Epidermal melanocyte (primary cell): ENCODE data around the gene CASP8.

Source experiments
- DNase-seq: peaks from one replicate; pipeline ENCODE4 v3.0.0; 2011; ENCODE audit warnings: low spot score; ENCODE audit not compliant: insufficient read length

The CASP8 gene

DNA sequence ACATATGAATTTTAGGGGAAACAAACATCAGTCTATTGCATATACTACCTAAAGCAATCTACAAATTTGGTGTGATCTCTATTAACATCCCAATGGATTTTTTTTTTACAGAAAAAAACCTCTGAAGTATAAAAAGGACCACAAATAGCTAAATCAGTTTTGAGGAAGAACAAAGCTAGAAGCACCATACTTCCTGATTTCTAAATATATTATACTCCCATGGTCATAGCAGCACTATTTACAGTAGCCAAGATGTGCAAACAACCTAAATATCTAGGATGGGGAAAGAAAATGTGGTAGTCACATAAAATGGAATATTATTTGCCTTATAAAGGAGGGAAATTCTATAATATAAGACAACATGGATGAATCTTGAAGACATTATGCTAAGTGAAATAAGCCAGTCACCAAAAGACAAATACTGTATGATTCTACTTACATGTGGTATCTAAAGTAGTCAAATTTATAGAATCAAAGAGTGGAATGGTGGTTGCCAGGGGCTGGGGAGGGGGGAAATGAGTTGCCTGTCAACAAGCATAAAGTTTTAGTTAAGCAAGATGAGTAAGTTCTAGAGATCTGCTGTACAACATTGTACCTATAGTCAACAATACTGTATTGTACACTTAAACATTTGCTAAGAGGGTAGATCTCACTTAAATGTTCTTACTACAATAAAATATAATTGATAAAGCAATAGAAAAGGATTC is 17.6 kb upstream of the CASP8 start:
- DNase-seq, result no peak

DNA sequence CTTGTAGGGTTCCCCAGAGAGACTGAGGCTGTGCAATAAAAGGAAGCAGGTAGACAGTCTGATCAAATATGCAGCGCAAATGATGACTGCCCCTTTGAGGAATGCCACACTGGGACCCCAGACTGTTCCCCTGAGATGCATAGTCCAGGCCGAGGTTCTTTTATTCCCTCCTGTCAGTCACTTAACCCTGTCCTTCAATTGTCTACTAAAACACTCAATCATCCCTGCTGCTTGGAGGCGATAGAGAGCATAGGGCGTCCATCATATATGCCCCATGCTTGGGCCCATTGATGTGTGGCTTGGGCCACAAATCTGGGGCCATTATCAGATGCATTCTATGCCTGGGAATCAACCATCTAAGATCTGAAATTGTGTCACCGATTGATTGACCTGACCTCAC is 15.5 kb upstream of the CASP8 start:
- DNase-seq, result no peak

DNA sequence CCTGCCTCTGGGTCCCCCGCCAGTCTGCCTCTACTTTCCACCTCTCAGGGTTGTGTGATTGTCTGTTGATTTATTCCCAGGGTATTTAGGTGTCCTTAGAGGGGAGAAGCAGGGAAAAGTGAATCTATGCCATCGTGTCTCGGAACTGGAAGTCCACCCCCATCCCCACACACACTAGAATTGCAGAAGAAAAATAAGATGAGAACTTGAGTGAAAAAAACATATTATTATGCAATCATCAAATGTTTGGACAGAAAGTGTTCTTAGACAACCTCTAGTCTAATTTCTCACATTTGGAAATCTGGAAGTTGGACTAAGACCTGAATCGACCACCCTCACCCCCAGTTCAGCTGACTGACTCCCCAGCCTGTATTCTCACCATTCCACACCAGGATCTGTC is 14.1 kb upstream of the CASP8 start:
- no peak for DNase-seq

DNA sequence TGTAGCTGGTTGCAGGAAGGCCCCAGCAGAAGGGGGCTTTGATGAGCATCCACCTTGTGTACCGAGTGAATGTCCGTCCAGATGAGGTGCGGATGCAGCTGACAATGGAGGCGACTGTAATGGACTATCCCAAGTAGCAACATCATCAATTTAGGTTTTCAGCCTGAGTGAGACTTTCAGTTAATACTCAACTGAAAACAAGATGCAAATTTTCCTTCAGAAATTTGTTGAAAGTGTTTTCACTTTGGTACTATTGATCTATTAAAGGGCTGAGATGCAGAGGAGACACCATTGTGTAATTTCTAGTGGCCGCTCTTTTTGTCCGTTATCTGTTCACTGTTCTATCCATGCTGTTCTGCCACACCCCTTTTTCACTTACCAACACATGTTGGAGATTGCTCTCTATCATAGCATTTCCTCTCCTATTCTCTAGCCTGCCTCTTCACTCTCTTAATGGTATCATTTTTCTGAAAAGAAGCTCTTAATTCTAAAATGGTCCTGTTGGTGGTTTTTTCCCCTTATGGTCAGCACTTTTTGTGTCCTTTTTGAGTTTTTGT is 12.0 kb upstream of the CASP8 start:
- no peak for DNase-seq

DNA sequence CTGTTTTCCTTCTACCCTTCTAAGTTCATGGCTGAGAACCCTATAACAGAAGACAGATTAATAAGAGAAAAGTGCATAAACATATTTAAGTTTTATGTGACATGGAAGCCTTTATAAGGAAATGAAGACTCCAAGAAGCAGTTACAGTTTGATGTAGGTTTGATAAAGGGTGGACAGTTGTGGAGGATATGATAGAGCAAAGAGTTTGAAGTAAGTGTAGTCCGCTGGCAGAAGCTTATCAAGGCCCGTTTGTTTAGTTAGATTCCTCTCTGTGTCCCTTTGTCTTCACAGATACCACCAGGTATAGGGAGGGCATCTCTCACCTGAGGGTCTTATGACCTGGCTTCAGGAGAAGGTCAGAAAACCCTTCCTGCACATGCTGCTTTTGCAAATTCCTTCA is 10.4 kb upstream of the CASP8 start:
- DNase-seq, result no peak

DNA sequence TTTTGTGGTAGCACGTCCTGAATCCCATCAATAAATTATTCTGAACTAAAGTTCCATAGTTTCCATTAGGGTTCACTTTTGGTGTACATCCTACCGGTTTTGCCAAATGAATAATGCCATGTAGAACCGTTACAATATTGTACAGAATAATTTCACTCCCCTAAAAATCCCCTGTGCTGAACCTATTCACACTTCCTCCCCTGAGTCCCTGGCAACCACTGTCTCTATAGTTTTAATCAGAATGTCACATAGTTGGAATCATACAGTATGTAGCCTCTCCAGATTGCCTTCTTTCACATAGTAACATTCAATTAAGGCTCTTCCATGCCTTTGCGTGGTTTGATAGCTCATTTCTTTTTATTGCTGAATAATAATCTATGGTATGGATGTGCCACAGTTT is 9.6 kb upstream of the CASP8 start:
- no peak for DNase-seq

DNA sequence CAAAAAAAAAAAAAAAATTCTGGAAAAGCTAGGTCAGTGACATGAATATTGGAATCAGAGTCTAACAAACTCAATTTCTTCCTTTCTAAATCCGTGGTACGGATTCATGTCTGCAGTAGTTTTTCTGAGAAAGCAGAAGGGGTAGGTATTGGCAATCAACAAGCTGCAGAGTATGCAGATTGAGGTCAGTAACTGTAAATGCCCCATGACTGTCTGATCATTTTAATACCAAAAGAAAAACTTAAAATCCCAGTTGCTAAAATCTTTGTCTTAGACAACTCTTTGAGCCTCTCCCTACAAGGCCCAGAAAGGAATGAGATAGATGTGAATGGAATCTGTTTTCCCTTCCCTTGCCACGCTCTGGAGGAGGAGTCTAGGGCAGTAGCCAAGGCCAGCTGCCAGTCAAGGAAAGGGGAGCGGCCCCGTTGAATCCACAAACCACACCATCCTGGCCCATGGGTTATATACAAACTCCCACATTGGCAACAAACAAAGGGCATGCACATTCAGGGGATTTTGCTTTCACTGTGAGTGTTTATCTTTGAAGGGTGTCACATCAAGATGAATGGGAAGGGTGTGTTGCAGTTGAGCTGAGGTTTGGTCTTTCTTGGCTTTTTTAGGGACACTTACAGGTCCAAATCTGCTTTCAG is 6.1 kb upstream of the CASP8 start:
- no peak for DNase-seq

DNA sequence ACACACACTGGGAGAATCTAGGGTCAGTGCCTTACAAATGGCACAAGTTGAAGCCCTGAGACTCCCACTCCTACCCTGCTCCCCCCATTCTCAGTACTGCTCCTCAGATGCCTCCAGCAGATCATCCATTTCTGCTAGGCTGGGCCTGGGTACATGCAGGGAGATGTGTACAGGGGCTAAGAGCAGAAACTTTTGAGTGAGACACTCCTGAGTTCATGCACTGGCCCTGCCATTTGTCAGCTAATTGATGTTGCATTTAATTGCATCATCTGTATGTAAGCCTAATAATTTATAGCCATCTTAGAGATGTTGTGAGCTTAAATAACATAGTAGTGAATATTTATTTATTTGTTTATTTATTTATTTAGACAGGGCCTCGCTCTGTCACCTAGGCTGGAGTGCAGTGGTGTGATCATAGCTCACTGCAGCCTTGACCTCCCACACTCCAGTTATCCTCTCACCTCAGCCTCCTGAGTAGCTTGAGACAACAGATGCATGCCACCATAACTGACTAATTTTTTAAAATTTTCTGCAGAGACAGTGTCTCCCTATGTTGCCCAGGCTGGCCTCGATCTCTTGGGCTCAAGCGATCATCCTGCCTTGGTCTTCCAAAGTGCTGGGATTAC is 4.8 kb upstream of the CASP8 start:
- DNase-seq, result no peak

DNA sequence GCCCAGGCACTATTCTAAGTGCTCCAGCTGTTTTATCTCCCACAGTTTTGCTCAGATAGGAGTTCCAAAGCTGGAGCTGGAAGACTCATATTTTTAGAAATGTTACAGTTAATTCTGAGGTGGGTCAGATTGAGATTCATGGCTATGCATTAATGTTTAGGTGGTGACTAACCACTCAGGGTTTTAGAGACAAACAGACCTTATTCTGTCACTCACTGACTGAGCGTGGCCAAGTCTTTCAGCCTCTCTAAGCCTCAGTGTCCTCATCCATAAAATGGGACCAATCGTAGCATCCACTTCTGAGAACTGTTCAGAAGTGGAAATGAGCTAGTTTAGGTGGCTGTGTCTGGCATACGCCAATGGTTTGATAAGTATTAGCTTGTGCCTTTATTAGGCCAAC is 4.3 kb upstream of the CASP8 start:
- DNase-seq, result no peak

DNA sequence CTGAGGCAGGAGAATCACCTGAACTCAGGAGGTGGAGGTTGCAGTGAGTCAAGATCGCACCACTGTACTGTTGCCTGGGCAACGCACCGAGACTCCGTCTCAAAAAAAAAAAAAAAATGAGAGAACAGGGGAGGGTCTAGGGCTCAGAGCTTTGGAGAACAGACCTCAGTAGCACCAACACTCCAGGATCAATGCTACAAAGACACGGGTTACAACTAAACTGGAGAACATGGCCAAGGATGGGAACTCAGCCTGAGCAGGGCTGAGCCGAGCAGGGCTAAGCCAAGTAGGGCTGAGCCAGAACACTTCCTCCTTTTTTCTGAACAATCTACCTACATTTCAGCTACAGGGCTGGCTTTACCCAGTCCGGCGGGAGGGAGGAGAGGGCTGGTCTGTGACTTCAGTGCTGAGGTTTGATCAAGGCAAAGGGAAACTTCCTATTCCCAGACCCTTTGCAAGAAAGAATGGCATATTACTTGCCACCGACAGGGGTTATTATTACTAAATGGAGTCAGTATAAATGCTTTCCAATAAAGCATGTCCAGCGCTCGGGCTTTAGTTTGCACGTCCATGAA is 2.9 kb upstream of the CASP8 start:
- DNase-seq, result no peak

DNA sequence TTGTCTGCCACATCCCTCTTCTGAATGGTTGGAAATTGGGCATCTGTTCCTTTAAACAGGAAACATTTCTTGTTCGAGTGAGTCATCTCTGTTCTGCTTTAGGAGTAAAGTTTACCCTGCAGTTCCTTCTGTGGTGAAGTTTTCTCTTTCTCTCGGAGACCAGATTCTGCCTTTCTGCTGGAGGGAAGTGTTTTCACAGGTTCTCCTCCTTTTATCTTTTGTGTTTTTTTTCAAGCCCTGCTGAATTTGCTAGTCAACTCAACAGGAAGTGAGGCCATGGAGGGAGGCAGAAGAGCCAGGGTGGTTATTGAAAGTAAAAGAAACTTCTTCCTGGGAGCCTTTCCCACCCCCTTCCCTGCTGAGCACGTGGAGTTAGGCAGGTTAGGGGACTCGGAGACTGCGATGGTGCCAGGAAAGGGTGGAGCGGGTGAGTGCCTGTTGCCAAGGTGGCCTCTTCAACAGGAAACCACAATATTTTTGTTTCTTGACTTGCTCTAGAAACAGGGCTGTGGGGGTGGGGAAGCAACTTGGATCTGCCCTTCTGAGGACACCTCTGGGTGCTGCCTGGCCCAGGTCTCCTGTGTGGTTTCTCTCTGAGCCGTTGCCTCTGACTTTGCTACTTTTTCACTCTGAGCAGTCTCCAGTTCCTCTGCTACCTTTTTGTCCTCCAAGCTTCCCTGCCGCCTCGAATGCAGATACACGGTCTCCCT is 2.2 kb upstream of the CASP8 start:
- peak; percentile 55 for DNase-seq

DNA sequence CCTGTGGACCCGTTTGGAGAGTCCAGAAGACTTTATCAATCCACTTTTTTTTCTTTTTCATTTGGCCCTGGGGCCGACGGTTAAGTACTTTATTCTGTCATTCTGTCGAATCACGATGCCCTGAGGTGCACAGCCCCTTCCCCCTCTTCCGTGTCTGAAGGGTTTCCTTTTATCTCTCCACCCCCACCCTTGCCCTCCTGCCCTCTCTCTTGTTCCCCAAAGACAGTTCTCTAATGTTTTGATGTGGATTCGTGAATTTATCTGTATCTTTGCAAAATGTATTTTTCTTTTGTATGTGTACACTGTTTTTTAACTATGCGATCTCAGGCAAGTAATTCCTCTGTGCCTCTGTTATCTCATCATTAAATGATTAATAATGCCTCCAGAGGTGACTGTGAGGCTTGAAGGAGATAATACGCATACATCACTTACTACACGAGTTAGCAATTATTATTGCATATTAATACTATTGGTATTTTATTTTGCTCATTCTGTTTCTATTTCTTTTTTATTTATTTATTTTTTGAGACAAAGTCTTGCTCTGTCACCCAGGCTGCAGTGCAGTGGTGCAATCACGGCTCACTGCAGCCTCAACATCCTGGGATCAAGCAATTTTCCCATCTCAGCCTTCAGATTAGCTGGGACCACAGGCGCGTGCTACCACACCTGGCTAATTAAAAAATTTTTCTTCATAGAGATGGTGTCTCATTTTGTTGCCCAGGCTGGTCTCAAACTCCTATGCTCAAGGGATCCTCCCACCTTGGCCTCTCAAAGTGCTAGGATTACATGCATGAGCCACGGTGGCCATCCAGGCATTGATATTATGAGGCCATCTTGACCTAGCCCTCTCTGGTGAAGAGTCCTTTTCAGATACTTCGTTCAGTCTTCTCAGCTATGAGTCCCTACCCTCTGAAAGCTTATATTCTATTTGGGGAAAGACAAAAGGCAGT is 1.4 kb upstream of the CASP8 start:
- DNase-seq, result no peak

DNA sequence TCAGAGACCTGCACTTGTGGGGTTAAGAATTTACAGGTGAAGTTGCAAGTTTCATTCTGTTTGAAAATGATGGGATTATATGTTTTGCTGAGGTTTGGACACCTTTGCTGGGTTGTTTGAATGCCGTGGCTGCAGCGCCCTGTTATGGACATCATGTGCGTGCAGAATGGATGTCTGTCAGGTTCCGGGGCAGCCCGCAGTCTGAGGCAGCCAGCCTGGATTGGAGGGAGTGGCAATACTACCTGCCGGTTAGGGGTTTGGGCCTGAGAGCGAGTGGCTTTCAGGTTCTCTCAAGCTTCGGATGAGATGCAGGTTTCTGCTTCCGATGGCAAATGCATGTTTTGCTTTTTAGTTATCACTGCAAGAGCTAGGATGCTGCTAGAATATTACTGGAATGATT is 1.1 kb downstream of the CASP8 start:
- DNase-seq, result no peak

DNA sequence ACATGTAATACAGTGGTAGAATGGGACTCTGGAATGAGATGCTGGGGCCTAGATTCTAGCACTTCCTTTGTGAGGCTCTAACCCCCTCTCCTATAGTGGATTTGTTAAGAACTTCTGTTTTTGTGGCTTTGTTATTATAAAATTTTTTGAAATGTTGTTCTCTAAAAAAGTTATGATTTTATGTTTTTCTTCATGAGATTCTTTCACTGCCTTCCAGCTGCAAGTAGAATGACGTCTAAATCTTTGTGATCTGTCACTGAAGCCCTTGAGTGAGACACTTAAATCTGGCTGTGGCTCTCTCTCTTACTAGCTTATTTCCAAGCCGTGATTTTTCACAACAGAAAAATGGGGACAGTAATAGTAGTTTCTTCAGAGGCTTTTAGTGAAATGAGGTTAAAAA is 1.6 kb downstream of the CASP8 start:
- DNase-seq, result no peak

DNA sequence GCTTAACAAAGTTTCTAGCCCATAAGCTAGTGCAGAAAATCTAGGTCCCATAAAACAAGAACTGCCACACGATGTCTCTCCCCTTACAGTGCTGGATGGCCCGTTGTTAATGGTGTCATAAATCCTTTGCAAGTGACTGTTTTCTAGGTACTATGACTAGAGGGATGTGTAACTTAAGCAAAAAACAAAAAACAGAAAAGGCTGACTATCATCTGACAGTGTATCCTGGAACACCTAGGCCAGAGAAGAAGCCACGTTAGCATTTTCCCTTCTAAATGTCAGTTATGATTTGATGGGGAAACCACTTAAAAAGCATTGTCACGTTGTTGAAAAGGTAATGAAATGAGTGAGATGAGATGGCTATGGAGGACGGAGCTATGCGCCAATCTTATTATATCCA is 2.4 kb downstream of the CASP8 start:
- DNase-seq, result no peak

DNA sequence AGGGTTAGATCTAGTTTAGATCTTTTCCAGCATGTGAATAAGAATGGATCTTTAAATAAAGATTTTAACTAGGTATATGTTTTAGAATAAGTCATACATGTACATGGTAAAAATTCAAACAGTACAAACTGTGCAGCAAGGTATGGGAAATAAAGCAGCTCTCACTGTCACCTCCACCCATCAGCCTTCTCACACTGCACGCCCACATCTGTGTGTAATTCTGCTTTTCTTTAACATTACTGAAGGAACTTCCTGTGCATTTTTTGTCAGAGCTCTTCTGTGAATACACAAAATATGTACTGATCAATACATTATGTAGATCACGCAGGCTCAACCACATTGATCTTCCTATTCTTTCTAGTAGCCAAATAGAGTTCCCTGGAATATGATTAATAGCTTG is 3.4 kb downstream of the CASP8 start:
- no peak for DNase-seq

DNA sequence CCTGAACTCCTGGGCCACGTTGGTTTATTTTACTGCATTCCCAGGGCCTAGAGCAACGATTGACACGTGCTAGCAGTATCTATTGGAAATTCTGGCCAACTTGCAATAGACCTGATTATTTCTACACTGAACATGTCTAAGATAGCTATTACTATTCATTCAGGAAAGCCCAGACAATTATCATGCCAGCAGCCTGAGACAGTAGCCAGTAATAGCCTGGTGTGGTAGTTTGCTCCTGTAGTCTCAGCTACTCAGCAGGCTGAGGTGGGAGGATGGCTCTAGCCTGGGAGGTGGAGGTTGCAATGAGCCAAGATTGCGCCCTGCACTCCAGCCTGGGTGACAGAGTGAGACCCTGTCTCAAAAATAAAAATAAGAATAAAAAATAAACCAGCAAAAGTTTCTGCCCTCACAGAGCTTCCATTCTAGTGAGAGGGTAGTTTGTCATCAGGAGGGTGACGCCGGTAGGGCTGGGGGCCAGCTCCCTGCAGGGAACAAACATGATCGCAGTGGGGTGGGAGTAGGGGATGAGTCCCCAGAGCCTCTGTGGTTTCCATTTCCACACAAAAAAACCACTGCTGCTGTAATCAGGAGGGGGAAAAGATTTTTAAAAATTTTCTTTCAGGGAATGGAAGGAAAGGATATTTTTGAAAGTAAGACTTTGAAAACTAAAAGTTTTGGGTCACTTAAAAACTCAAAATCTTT is 4.3 kb downstream of the CASP8 start:
- no peak for DNase-seq

DNA sequence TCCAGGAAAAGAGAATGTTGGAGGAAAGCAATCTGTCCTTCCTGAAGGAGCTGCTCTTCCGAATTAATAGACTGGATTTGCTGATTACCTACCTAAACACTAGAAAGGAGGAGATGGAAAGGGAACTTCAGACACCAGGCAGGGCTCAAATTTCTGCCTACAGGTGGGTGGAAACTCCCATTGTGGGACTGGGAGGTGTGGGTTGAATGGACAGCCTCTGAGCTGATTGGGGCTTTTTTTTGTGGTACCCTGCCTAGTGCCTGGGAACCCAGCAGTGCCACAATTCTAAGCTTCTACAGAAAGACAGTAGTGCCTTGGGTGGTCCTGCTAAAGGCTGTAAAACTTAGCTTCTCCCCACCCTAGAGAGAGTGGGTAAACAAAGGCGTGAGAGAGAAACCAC is 6.3 kb downstream of the CASP8 start:
- DNase-seq, result no peak

DNA sequence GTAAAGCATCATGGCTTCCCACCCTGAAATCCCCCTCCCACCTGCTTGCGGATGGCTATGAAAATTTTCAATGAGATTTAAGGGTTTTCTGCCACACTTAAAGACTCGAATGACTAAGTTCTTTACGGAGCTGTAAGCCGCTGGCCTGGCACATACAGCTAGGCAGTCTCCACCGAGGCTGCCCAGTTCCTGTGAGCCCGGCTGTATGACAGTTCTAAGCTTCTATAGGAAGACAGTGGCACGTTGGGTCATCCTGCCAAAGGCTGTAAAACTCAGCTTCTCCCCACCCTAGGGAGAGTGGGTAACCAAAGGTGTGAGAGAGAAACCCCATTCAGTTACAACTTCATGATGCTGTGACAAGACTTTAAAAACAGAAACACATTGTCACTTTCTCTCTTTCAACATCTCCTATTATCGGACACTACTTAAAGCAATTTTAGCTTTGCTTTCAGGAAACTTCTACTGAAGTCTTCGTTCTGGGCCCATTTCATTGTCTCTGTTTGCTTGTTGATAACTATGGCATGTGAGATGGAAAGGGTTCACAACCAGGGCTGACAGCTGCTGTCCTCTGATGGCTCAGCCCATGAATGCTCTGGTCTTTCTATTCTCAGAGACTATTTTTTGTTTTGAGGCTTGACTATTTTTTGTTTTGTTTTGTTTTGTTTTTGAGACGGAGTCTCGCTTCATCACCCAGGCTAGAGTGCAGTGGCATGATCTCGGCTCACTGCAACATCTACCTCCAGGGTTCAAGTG is 7.1 kb downstream of the CASP8 start:
- DNase-seq, result no peak
